H9 (cell line): Measurements from ENCODE around the gene CNIH1. TPM values are rescaled to one million over a fixed set of nuclear protein-coding genes. Genes with fewer than 3 reads are reported as not detected.

Experiments
- DNase-seq: peaks from one replicate; pipeline ENCODE4 v3.0.0-alpha.2; 2017
- H2AFZ ChIP-seq: one replicate; pipeline ENCODE4 v1.6.1; 2013; ENCODE audit warnings: mild to moderate bottlenecking, low read length, control low read depth, moderate library complexity
- H2AK5ac ChIP-seq: 2 replicates; pipeline ENCODE4 v1.6.1; 2013; ENCODE audit warnings: low read length, control low read depth, mixed read lengths; ENCODE audit not compliant: insufficient read length
- H2BK120ac ChIP-seq: one replicate; pipeline ENCODE4 v1.6.1; 2013; ENCODE audit warnings: low read depth, mild to moderate bottlenecking, low read length, control low read depth, inconsistent platforms; ENCODE audit not compliant: poor library complexity, severe bottlenecking
- H2BK12ac ChIP-seq: 2 replicates; pipeline ENCODE4 v1.6.1; 2013; ENCODE audit warnings: low read length, control low read depth, mixed read lengths, low read depth; ENCODE audit not compliant: insufficient read length
- H2BK15ac ChIP-seq: 2 replicates; pipeline ENCODE4 v1.6.1; 2013; ENCODE audit warnings: low read depth, low read length, control low read depth
- H2BK20ac ChIP-seq: one replicate; pipeline ENCODE4 v1.6.1; 2013; ENCODE audit warnings: low read depth, mild to moderate bottlenecking, low read length, control low read depth, inconsistent platforms; ENCODE audit not compliant: poor library complexity, severe bottlenecking
- H2BK5ac ChIP-seq: 2 replicates; pipeline ENCODE4 v1.6.1; 2013; ENCODE audit warnings: low read length, control low read depth, mixed read lengths; ENCODE audit not compliant: insufficient read length
- H3K14ac ChIP-seq: 2 replicates; pipeline ENCODE4 v1.6.1; 2013; ENCODE audit warnings: low read length, control low read depth; ENCODE audit not compliant: insufficient read depth
- H3K18ac ChIP-seq: 2 replicates; pipeline ENCODE4 v1.6.1; 2013; ENCODE audit warnings: low read depth, mild to moderate bottlenecking, mixed read lengths, low read length, control low read depth; ENCODE audit not compliant: insufficient read length
- H3K23ac ChIP-seq: 2 replicates; pipeline ENCODE4 v1.6.1; 2013; ENCODE audit warnings: low read length, control low read depth, mixed read lengths, low read depth; ENCODE audit not compliant: insufficient read length
- H3K23me2 ChIP-seq: 2 replicates; pipeline ENCODE4 v1.6.1; 2013; ENCODE audit warnings: low read depth, mild to moderate bottlenecking, mixed read lengths, low read length, control low read depth; ENCODE audit not compliant: insufficient read length, poor library complexity, severe bottlenecking
- H3K27ac ChIP-seq: 2 replicates; pipeline ENCODE4 v1.5.1; 2013; ENCODE audit warnings: low read length, control low read depth, mixed read lengths, low read depth; ENCODE audit not compliant: insufficient read length
- H3K27me3 ChIP-seq: 2 replicates; pipeline ENCODE4 v1.6.1; 2013; ENCODE audit warnings: low read length, control low read depth, inconsistent platforms; ENCODE audit not compliant: insufficient read depth
- H3K4ac ChIP-seq: 2 replicates; pipeline ENCODE4 v1.6.1; 2013; ENCODE audit warnings: low read depth, mild to moderate bottlenecking, control low read depth, inconsistent platforms, low read length, moderate library complexity
- H3K4me1 ChIP-seq: 2 replicates; pipeline ENCODE4 v1.6.1; 2013; ENCODE audit warnings: low read length, control low read depth, inconsistent platforms; ENCODE audit not compliant: insufficient read depth
- H3K4me2 ChIP-seq: 2 replicates; pipeline ENCODE4 v1.6.1; 2013; ENCODE audit warnings: low read length, control low read depth, mixed read lengths; ENCODE audit not compliant: insufficient read length, insufficient read depth
- H3K56ac ChIP-seq: 2 replicates; pipeline ENCODE4 v1.6.1; 2013; ENCODE audit warnings: low read depth, mild to moderate bottlenecking, mixed read lengths, low read length, control low read depth; ENCODE audit not compliant: insufficient read length
- H3K79me1 ChIP-seq: 2 replicates; pipeline ENCODE4 v1.6.1; 2013; ENCODE audit warnings: low read depth, mild to moderate bottlenecking, moderate library complexity, low read length, control low read depth, inconsistent platforms; ENCODE audit not compliant: insufficient read depth, poor library complexity, severe bottlenecking
- H3K79me2 ChIP-seq: 2 replicates; pipeline ENCODE4 v1.6.1; 2013; ENCODE audit warnings: low read length, control low read depth, inconsistent platforms; ENCODE audit not compliant: insufficient read depth
- H3K9ac ChIP-seq: 2 replicates; pipeline ENCODE4 v1.6.1; 2013; ENCODE audit warnings: low read length, control low read depth, mixed read lengths; ENCODE audit not compliant: insufficient read length; ENCODE audit errors: extremely low read depth
- H3K9me3 ChIP-seq: one replicate; pipeline ENCODE4 v1.6.1; 2013; ENCODE audit warnings: low read depth, low read length, inconsistent platforms; ENCODE audit not compliant: control insufficient read depth
- H3T11ph ChIP-seq: one replicate; pipeline ENCODE4 v1.6.1; 2013; ENCODE audit warnings: mild to moderate bottlenecking, low read length, control low read depth, inconsistent platforms
- H4K20me1 ChIP-seq: one replicate; pipeline ENCODE4 v1.6.1; 2013; ENCODE audit not compliant: control insufficient read depth, insufficient read length, insufficient read depth
- H4K5ac ChIP-seq: 2 replicates; pipeline ENCODE4 v1.6.1; 2013; ENCODE audit warnings: low read depth, mild to moderate bottlenecking, mixed read lengths, low read length, control low read depth; ENCODE audit not compliant: insufficient read length
- H4K8ac ChIP-seq: replicated peaks from 2 replicates; pipeline ENCODE4 v1.6.1; 2013; ENCODE audit warnings: low read length, control low read depth, mixed read lengths, low read depth; ENCODE audit not compliant: insufficient read length
- H4K91ac ChIP-seq: 2 replicates; pipeline ENCODE4 v1.6.1; 2013; ENCODE audit warnings: low read depth, mild to moderate bottlenecking, moderate library complexity, mixed read lengths, low read length, control low read depth; ENCODE audit not compliant: insufficient read length
- H3K27ac Mint-ChIP-seq, 3 experiments: 2 replicates in 2 of 3; 3 replicates in 1 of 3; pipeline ENCODE4 v1.8.0; 2020 to 2021; ENCODE audit warnings: mixed read lengths in 3 of 3, mild to moderate bottlenecking in 1 of 3, moderate library complexity in 1 of 3
- H3K27me3 Mint-ChIP-seq: 2 replicates; pipeline ENCODE4 v1.8.0; 2021; ENCODE audit warnings: low read depth, mild to moderate bottlenecking, moderate library complexity, mixed read lengths
- H3K36me3 Mint-ChIP-seq, 3 experiments: 2 replicates in 2 of 3; 3 replicates in 1 of 3; pipeline ENCODE4 v1.8.0; 2020 to 2021; ENCODE audit warnings: low read depth in 3 of 3, mixed read lengths in 3 of 3; ENCODE audit not compliant: insufficient read depth in 1 of 3
- H3K4me1 Mint-ChIP-seq, 2 experiments: 2 replicates each; pipeline ENCODE4 v1.8.0; 2020; ENCODE audit warnings: mixed read lengths in 2 of 2
- H3K4me3 Mint-ChIP-seq, 2 experiments: 2 replicates in 1 of 2; 3 replicates in 1 of 2; pipeline ENCODE4 v1.8.0; 2020 to 2021; ENCODE audit warnings: mild to moderate bottlenecking in 2 of 2, mixed read lengths in 2 of 2, moderate library complexity in 1 of 2
- H3K9me3 Mint-ChIP-seq, 2 experiments: 2 replicates in 1 of 2; 3 replicates in 1 of 2; pipeline ENCODE4 v1.8.0; 2020; ENCODE audit warnings: mild to moderate bottlenecking in 2 of 2, mixed read lengths in 2 of 2, moderate library complexity in 1 of 2
- CTCF ChIP-seq: fragments of 200-600 bp; sonication (generic); conservative IDR thresholded peaks from 3 replicates; pipeline ENCODE4 v1.8.0; 2021; ENCODE audit warnings: antibody characterized with exemption, mild to moderate bottlenecking
- WGBS: extraction: QIAGEN DNeasy Blood & Tissue Kit; methylation state at CpG from one replicate; pipeline ENCODE4 v1.1.7; 2013; ENCODE audit warnings: missing lambda C conversion rate, low lambda C conversion rate, mixed read lengths; ENCODE audit not compliant: insufficient read length; ENCODE audit errors: extremely low coverage; 5-methylcytosine and 5-hydroxymethylcytosine counted together
- total RNA-seq: library from RNA; stranded (reverse); gene quantifications from 2 replicates; pipeline ENCODE4 v1.2.1, GENCODE V29; 2021

CNIH1 gene
- total RNA-seq, 1 experiment from 2014 or later, result 99.3 TPM

- Histone ChIP-seq H2BK20ac (no peak overlapping the region), H3T11ph (no peak overlapping the region), H4K5ac (no peak overlapping the region), H2AK5ac (no peak overlapping the region), H3K9ac (no peak overlapping the region), H2BK120ac (no peak overlapping the region), H2BK5ac (no peak overlapping the region), H2BK12ac (no peak overlapping the region), H3K27me3 (no peaks in the 10 kb centered on the region), H3K23ac (no peak overlapping the region), H2BK15ac (no peak overlapping the region), H4K8ac (no peak overlapping the region), H3K14ac (no peak overlapping the region), H3K27ac (no peak overlapping the region), H3K23me2 (no peaks in the 10 kb centered on the region), H2AFZ (no peak overlapping the region), H3K79me2 (no peaks in the 10 kb centered on the region), H4K91ac (no peak overlapping the region), H3K56ac (no peak overlapping the region), H3K4me2 (no peak overlapping the region), H3K4me1 (no peaks in the 10 kb centered on the region), H3K18ac (no peak overlapping the region), H3K79me1 (no peaks in the 10 kb centered on the region), H4K20me1 (no peaks in the 10 kb centered on the region), H3K4ac (no peak overlapping the region), H3K9me3 (no peaks in the 10 kb centered on the region)
- Mint-ChIP-seq H3K4me1 (peaks cover 16 to 19% of the 10 kb centered on the region in 2 experiments), H3K27ac (peak overlapping the region in 1 of 3 experiments; percentile 18; a peak in 2 of 7 replicates), H3K9me3 (peaks cover 10 to 16% of the 10 kb centered on the region in 2 experiments), H3K4me3 (no peak overlapping the region), H3K27me3 (peaks cover 2% of the 10 kb centered on the region; the same call in 1 of the 2 replicates), H3K36me3 (peaks cover 14 to 26% (median 25%) of the 10 kb centered on the region in 3 experiments)
- WGBS, result no CpG with 5 or more reads among the region's 4 CpGs
- TF ChIP-seq CTCF, result no peak
- no peak for DNase-seq
These were observed 30.5 kb upstream of the CNIH1 start for GRCh38 chr14:54471641-54472040.
